Measurements from ENCODE around the gene GRM4.

DNA sequence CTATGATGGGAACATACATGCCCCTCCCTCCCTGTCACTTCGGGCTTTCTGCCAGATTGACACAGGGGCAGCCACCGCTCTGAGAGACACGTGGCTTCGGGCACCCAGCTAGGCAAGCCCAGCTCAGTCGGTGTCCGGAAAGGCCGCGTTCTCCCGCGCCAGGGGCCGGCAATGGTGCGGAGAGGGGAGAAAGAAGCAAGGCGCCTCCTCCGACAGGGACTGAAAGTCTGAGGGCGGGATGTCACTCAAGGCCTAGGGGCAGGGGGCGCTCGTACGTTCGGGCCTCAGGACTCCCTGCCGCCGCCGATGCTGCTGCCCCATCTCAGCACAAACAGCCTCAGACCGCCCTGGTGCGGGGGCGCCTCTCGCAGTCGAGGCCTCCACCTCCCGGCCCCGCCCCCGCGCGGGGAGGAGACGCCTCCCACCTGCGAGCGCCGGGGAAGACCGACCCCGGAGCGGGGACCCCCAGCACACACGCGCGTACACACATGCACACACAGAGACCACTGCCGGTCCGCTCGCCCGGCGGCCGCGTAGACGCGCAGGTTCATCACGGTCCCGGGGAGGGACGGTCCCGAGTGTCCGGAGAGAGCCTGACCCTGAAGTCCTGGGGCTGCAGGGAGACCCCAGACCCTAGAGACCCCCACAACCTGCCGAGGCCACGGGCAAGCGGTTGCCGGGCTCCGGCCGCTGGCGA lies 1.9 kb downstream of the GRM4 start:
- TF ChIP-seq, protein P1, sequence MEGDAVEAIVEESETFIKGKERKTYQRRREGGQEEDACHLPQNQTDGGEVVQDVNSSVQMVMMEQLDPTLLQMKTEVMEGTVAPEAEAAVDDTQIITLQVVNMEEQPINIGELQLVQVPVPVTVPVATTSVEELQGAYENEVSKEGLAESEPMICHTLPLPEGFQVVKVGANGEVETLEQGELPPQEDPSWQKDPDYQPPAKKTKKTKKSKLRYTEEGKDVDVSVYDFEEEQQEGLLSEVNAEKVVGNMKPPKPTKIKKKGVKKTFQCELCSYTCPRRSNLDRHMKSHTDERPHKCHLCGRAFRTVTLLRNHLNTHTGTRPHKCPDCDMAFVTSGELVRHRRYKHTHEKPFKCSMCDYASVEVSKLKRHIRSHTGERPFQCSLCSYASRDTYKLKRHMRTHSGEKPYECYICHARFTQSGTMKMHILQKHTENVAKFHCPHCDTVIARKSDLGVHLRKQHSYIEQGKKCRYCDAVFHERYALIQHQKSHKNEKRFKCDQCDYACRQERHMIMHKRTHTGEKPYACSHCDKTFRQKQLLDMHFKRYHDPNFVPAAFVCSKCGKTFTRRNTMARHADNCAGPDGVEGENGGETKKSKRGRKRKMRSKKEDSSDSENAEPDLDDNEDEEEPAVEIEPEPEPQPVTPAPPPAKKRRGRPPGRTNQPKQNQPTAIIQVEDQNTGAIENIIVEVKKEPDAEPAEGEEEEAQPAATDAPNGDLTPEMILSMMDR (conservative IDR thresholded peaks at IDR 0.05; ENCODE audit: low read depth, low read length): peak; percentile 49; the same call in 1 of the 2 replicates
- peak; percentile 28 for TF ChIP-seq EZH2 (IDR thresholded peaks at IDR 0.05; ENCODE audit: borderline replicate concordance, low read depth, low read length, poor library complexity, severe bottlenecking)
